ENCODE measurements around the gene LRIG1.

The LRIG1 gene

GRCh38 chr3:66370179-66370578, 130.6 kb downstream of the LRIG1 start:
- TF ChIP-seq GLIS3 (CRISPR knock-in tag; IDR thresholded peaks at IDR 0.05) = no peak
- no peak for ATAC-seq

DNA sequence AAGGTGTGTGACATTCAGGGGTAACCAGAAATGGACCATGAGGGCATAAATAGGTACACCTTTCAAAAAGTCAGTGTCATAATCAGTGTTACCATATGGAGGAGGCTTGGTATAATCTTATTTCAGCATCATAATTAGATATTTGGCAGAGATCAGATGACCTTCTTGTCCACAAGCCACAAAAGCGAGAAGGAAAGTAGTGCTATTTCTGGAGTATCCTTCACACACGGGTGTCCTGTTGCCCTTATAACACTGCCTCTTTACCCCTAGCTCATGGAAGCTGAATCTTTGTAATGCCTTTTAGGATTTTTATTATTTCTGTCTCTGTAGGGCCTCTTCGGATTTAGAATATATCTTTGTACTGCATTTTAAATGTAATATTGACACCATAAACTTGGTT, 132.8 kb downstream of the LRIG1 start:
- no peak for TF ChIP-seq OSR1 (CRISPR knock-in tag; IDR thresholded peaks at IDR 0.05)
- no peak for TF ChIP-seq RARB (CRISPR knock-in tag; IDR thresholded peaks at IDR 0.05)
- no peak for TF ChIP-seq SNAI2 (CRISPR knock-in tag; IDR thresholded peaks at IDR 0.05)
- TF ChIP-seq ZNF70 (CRISPR knock-in tag; IDR thresholded peaks at IDR 0.05) = no peak
- TF ChIP-seq ISL1 (CRISPR knock-in tag; IDR thresholded peaks at IDR 0.05) = no peak
- no peak for TF ChIP-seq POU6F1 (CRISPR knock-in tag; IDR thresholded peaks at IDR 0.05; ENCODE audit: borderline replicate concordance, low read depth)
- no peak for TF ChIP-seq ZNF8 (CRISPR knock-in tag; IDR thresholded peaks at IDR 0.05)
- no peak for TF ChIP-seq CSRNP3 (CRISPR knock-in tag; IDR thresholded peaks at IDR 0.05)
- TF ChIP-seq TSHZ2 (CRISPR knock-in tag; IDR thresholded peaks at IDR 0.05) = no peak
- TF ChIP-seq GLIS3 (CRISPR knock-in tag; IDR thresholded peaks at IDR 0.05) = no peak
- no peak for TF ChIP-seq ZNF565 (CRISPR knock-in tag; conservative IDR thresholded peaks at IDR 0.05; ENCODE audit: low read depth)
- TF ChIP-seq CREB5 (CRISPR knock-in tag; IDR thresholded peaks at IDR 0.05; ENCODE audit: low read depth) = no peak
- no peak for TF ChIP-seq TCF4 (CRISPR knock-in tag; IDR thresholded peaks at IDR 0.05; ENCODE audit: borderline replicate concordance)
- no peak for TF ChIP-seq ZFP30 (CRISPR knock-in tag; IDR thresholded peaks at IDR 0.05)
- TF ChIP-seq PPARA (CRISPR knock-in tag; IDR thresholded peaks at IDR 0.05; ENCODE audit: borderline replicate concordance) = no peak
- TF ChIP-seq ESRRG (CRISPR knock-in tag; IDR thresholded peaks at IDR 0.05) = no peak
- no peak for ATAC-seq

GRCh38 chr3:66366747-66367146, 134.1 kb downstream of the LRIG1 start:
- ATAC-seq = no peak
- TF ChIP-seq ZFP3 (CRISPR knock-in tag; IDR thresholded peaks at IDR 0.05) (no peak), TSHZ2 (CRISPR knock-in tag; IDR thresholded peaks at IDR 0.05) (no peak), TCF4 (CRISPR knock-in tag; IDR thresholded peaks at IDR 0.05; ENCODE audit: borderline replicate concordance) (no peak), PPARA (CRISPR knock-in tag; IDR thresholded peaks at IDR 0.05; ENCODE audit: borderline replicate concordance) (no peak), ZNF8 (CRISPR knock-in tag; IDR thresholded peaks at IDR 0.05) (no peak), OSR1 (CRISPR knock-in tag; IDR thresholded peaks at IDR 0.05) (no peak), ARNTL (CRISPR knock-in tag; IDR thresholded peaks at IDR 0.05; ENCODE audit: borderline replicate concordance, low read depth) (no peak), SNAI2 (CRISPR knock-in tag; IDR thresholded peaks at IDR 0.05) (no peak), ZFP30 (CRISPR knock-in tag; IDR thresholded peaks at IDR 0.05) (no peak), POU6F1 (CRISPR knock-in tag; IDR thresholded peaks at IDR 0.05; ENCODE audit: borderline replicate concordance, low read depth) (no peak), BACH2 (CRISPR knock-in tag; IDR thresholded peaks at IDR 0.05; ENCODE audit: borderline replicate concordance) (no peak), ESRRG (CRISPR knock-in tag; IDR thresholded peaks at IDR 0.05) (no peak), ZC3H10 (CRISPR knock-in tag; IDR thresholded peaks at IDR 0.05) (no peak), GLIS3 (CRISPR knock-in tag; IDR thresholded peaks at IDR 0.05) (no peak), CSDC2 (CRISPR knock-in tag; IDR thresholded peaks at IDR 0.05) (no peak), ZNF70 (CRISPR knock-in tag; IDR thresholded peaks at IDR 0.05) (no peak), ZNF565 (CRISPR knock-in tag; conservative IDR thresholded peaks at IDR 0.05; ENCODE audit: low read depth) (no peak), ISL1 (CRISPR knock-in tag; IDR thresholded peaks at IDR 0.05) (no peak)
- TF ChIP-seq, protein P1, sequence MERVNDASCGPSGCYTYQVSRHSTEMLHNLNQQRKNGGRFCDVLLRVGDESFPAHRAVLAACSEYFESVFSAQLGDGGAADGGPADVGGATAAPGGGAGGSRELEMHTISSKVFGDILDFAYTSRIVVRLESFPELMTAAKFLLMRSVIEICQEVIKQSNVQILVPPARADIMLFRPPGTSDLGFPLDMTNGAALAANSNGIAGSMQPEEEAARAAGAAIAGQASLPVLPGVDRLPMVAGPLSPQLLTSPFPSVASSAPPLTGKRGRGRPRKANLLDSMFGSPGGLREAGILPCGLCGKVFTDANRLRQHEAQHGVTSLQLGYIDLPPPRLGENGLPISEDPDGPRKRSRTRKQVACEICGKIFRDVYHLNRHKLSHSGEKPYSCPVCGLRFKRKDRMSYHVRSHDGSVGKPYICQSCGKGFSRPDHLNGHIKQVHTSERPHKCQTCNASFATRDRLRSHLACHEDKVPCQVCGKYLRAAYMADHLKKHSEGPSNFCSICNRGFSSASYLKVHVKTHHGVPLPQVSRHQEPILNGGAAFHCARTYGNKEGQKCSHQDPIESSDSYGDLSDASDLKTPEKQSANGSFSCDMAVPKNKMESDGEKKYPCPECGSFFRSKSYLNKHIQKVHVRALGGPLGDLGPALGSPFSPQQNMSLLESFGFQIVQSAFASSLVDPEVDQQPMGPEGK (CRISPR knock-in tag; IDR thresholded peaks at IDR 0.05; ENCODE audit: borderline replicate concordance) = no peak
